HG03139 (cell line): Measurements from ENCODE around the gene COL4A3.
"Not testable (repeated sequence)": the region's sequence is repeated elsewhere in the genome, so short reads cannot be mapped to it uniquely, and the experiment has no call there.

Experiments used
- ATAC-seq: cut with Tn5 transposase; IDR thresholded peaks from one replicate; pipeline ENCODE4 v1.9.1; 2021; ENCODE audit not compliant: unreplicated experiment

The COL4A3 gene

GRCh38 chr2:227154986-227155774 lies 9.2 kb upstream of the COL4A3 start:
- no peak for ATAC-seq

GRCh38 chr2:227160164-227160563 lies 4.3 kb upstream of the COL4A3 start:
- ATAC-seq, result no peak

- no peak for ATAC-seq
Observed at GRCh38 chr2:227161947-227162346, 2.5 kb upstream of the COL4A3 start.

- peak; percentile 62 for ATAC-seq
Observed at GRCh38 chr2:227163485-227163997, 883 bp upstream of the COL4A3 start.

- ATAC-seq, result peak; percentile 68
Observed at GRCh38 chr2:227164763-227165291, 403 bp downstream of the COL4A3 start.

- ATAC-seq, result not testable (repeated sequence)
Observed at GRCh38 chr2:227171779-227172178, 7.4 kb downstream of the COL4A3 start.

- ATAC-seq, result no peak
Observed at GRCh38 chr2:227177592-227178336, 13.3 kb downstream of the COL4A3 start.

- no peak for ATAC-seq
Observed at GRCh38 chr2:227179988-227180685, 15.7 kb downstream of the COL4A3 start.

- no peak for ATAC-seq
Observed at GRCh38 chr2:227180770-227181169, 16.3 kb downstream of the COL4A3 start.

GRCh38 chr2:227182765-227183164 lies 18.3 kb downstream of the COL4A3 start:
- ATAC-seq, result no peak

- ATAC-seq, result no peak
Observed at GRCh38 chr2:227183657-227184367, 19.4 kb downstream of the COL4A3 start.

- no peak for ATAC-seq
Observed at GRCh38 chr2:227185615-227186232, 21.3 kb downstream of the COL4A3 start.

GRCh38 chr2:227186751-227187150 lies 22.3 kb downstream of the COL4A3 start:
- no peak for ATAC-seq

GRCh38 chr2:227188292-227188691 lies 23.9 kb downstream of the COL4A3 start:
- ATAC-seq, result no peak

GRCh38 chr2:227191367-227191766 lies 26.9 kb downstream of the COL4A3 start:
- no peak for ATAC-seq

GRCh38 chr2:227192491-227192890 lies 28.1 kb downstream of the COL4A3 start:
- ATAC-seq, result no peak

- ATAC-seq, result no peak
Observed at GRCh38 chr2:227194219-227194618, 29.8 kb downstream of the COL4A3 start.

GRCh38 chr2:227198866-227199265 lies 34.4 kb downstream of the COL4A3 start:
- ATAC-seq, result no peak

- no peak for ATAC-seq
Observed at GRCh38 chr2:227201771-227202170, 37.3 kb downstream of the COL4A3 start.

- ATAC-seq, result no peak
Observed at GRCh38 chr2:227204452-227204851, 40.0 kb downstream of the COL4A3 start.
